Neutrophil (primary cell): ENCODE results near the gene PTGDS.

Experiments
- H3K27ac ChIP-seq: fragments of 200-600 bp; sonication (generic); 2 replicates; pipeline ENCODE4 v1.5.1; 2016; ENCODE audit warnings: mild to moderate bottlenecking, moderate library complexity
- H3K27me3 ChIP-seq: fragments of 200-600 bp; sonication (generic); 2 replicates; pipeline ENCODE4 v1.6.0; 2016; ENCODE audit warnings: mild to moderate bottlenecking
- H3K36me3 ChIP-seq: fragments of 200-600 bp; sonication (generic); 2 replicates; pipeline ENCODE4 v1.5.1; 2017
- H3K4me1 ChIP-seq, 2 experiments: fragments of 200-600 bp in 1 of 2; sonication (generic) in 1 of 2; 1 replicate in 1 of 2; 2 replicates in 1 of 2; pipeline versions ENCODE4 v1.5.1 to v1.6.1; 2013 to 2016; ENCODE audit warnings: low read depth in 1 of 2, low read length in 1 of 2, mild to moderate bottlenecking in 1 of 2, moderate library complexity in 1 of 2; ENCODE audit not compliant: control insufficient read depth in 1 of 2, insufficient read depth in 1 of 2
- H3K4me3 ChIP-seq, 2 experiments: fragments of 200-600 bp in 1 of 2; sonication (generic) in 1 of 2; 1 replicate in 1 of 2; 2 replicates in 1 of 2; pipeline ENCODE4 v1.5.1; 2013 to 2016; ENCODE audit warnings: low read depth in 1 of 2, low read length in 1 of 2, mild to moderate bottlenecking in 1 of 2, moderate library complexity in 1 of 2
- H3K9me3 ChIP-seq: fragments of 200-600 bp; sonication (generic); 2 replicates; pipeline ENCODE4 v1.5.1; 2016
- TF ChIP-seq, protein P1 (sequence below): fragments of 200-600 bp; sonication (generic); IDR thresholded peaks from 2 replicates; pipeline ENCODE4 v1.5.1; 2016; ENCODE audit warnings: antibody characterized with exemption

The PTGDS gene

GRCh38 chr9:136979769-136980587, 2.7 kb downstream of the PTGDS start:
- peaks cover 0 to 12% of the 10 kb centered on the region in 2 experiments for H3K4me1 ChIP-seq
- peaks cover 98% of the 10 kb centered on the region for H3K27me3 ChIP-seq
- H3K27ac ChIP-seq, result no peak overlapping the region
- TF ChIP-seq, protein P1, sequence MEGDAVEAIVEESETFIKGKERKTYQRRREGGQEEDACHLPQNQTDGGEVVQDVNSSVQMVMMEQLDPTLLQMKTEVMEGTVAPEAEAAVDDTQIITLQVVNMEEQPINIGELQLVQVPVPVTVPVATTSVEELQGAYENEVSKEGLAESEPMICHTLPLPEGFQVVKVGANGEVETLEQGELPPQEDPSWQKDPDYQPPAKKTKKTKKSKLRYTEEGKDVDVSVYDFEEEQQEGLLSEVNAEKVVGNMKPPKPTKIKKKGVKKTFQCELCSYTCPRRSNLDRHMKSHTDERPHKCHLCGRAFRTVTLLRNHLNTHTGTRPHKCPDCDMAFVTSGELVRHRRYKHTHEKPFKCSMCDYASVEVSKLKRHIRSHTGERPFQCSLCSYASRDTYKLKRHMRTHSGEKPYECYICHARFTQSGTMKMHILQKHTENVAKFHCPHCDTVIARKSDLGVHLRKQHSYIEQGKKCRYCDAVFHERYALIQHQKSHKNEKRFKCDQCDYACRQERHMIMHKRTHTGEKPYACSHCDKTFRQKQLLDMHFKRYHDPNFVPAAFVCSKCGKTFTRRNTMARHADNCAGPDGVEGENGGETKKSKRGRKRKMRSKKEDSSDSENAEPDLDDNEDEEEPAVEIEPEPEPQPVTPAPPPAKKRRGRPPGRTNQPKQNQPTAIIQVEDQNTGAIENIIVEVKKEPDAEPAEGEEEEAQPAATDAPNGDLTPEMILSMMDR, result no peak
- no peak overlapping the region for H3K4me3 ChIP-seq
- no peaks in the 10 kb centered on the region for H3K9me3 ChIP-seq
- H3K36me3 ChIP-seq, result no peaks in the 10 kb centered on the region

DNA sequence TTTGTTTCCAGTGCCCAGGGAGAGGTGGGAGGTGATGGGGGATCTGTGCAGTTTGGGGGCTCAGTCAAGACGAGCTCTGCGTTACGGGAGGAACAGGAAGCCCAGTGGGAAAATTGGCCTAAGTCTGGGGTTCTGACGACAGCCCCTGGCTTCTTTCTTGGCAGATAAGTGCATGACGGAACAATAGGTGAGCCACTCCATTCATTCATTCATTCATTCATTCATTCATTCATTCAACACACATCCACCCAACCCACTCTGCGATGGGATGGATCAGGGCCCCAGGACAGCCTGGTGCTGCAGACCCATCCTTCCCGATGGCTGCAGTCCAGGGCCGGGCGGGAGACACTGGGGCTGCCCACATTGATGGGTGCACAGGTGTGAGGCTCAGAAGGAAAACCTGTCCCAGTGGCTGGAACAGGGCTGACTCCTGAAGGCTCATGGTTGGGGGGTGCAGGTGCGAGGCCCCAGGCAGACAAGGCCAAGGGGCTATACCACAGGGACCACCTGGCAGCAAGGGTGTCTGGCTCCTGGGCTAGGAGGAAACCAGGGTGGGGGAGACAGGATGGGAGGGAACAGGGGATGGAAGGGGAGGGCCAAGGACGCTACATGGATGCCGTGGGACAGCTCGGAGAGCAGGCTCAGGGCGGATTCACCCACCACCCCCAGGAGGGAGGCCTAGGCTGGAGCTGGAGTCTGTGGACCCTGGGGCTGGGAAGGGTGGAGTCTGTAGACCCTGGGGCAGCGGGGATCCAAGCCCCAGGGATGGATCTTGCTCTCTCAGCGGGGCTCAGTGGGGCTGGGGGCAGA, 3.6 kb downstream of the PTGDS start:
- Histone ChIP-seq H3K9me3 (no peaks in the 10 kb centered on the region), H3K27ac (no peak overlapping the region), H3K36me3 (no peaks in the 10 kb centered on the region), H3K4me3 (no peak overlapping the region), H3K27me3 (peaks cover 98% of the 10 kb centered on the region), H3K4me1 (peaks cover 0 to 10% of the 10 kb centered on the region in 2 experiments)
- TF ChIP-seq, protein P1, result no peak

- TF ChIP-seq, protein P1, result no peak
- no peak overlapping the region for H3K4me3 ChIP-seq
- no peaks in the 10 kb centered on the region for H3K36me3 ChIP-seq
- peaks cover 98% of the 10 kb centered on the region for H3K27me3 ChIP-seq
- H3K4me1 ChIP-seq, result peaks cover 0 to 6% of the 10 kb centered on the region in 2 experiments
- H3K27ac ChIP-seq, result no peak overlapping the region
- H3K9me3 ChIP-seq, result no peaks in the 10 kb centered on the region
Observed at GRCh38 chr9:136981588-136982231, 4.4 kb downstream of the PTGDS start.

DNA sequence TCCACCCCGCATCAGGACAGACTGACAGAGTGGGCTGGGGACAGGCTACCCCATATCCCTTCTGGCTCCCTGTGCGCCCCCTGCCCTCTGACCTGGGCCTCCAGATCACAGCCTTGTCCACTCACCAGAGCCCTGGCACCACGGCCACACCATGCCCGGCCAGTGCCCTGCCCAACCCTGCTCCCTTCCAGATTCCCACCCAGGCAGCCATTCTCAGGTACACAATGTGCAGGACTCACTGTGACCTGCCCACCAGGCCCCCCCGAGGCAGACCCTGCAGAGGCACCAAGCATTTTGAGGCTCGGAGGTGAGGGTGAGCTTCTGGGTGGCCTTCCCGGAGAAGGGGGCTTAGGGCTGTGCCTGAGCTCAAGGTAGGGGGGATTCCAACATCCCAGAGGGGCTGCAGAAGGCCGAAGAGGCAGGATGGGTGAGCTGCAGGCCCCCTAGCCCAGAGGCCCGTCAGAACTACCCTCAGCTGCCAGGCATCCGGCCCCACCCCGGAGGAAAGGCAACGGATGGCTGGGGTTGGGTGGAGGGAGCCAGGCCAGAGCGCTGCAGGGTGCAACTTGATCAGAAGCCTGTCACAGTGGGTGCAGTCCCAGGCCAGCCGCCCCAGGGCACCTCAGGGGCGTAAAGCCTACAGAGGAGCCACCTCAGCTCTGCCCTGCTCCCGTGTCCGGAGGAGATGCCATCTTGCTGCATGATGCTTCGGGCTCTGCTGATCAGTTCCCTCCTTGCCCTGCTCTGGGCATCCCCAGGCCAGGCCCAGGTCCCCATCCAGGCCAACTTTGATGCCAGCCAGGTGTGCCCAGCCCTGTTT, 5.1 kb downstream of the PTGDS start, which contains the start of gene LCNL1:
Gene LCNL1 (plus strand): TSS at position 762 of the 820 bp plus-strand sequence. CDS start 594 bp downstream, outside the sequence.
- H3K4me3 ChIP-seq, result no peak within 1 kb of the TSS
- no peaks in the 10 kb centered on the region for H3K9me3 ChIP-seq
- no peaks in the 10 kb centered on the region for H3K36me3 ChIP-seq
- H3K27me3 ChIP-seq, result peaks cover 98% of the 10 kb centered on the region
- H3K4me1 ChIP-seq, result peaks cover 0 to 6% of the 10 kb centered on the region in 2 experiments
- H3K27ac ChIP-seq, result no peak within 1 kb of the TSS
- TF ChIP-seq, protein P1, result no peak

- TF ChIP-seq, protein P1, result no peak
- no peak overlapping the region for H3K27ac ChIP-seq
- H3K4me3 ChIP-seq, result no peak overlapping the region
- H3K36me3 ChIP-seq, result no peaks in the 10 kb centered on the region
- H3K4me1 ChIP-seq, result peaks cover 0 to 1% of the 10 kb centered on the region in 2 experiments
- no peaks in the 10 kb centered on the region for H3K9me3 ChIP-seq
- H3K27me3 ChIP-seq, result peaks cover 98% of the 10 kb centered on the region
Observed at GRCh38 chr9:136983167-136983566, 5.9 kb downstream of the PTGDS start.
